Hepatocyte (in vitro differentiated cells): ENCODE measurements around the gene INCENP.

Experiments used
- EZH2 ChIP-seq: fragments of 200-600 bp; sonication (generic); IDR thresholded peaks from 2 replicates; pipeline ENCODE4 v1.6.1; 2016; ENCODE audit warnings: antibody characterized with exemption, mild to moderate bottlenecking, borderline replicate concordance
- EZH2phosphoT487 ChIP-seq: fragments of 200-600 bp; sonication (generic); IDR thresholded peaks from one replicate; pipeline ENCODE4 v1.6.1; 2018; ENCODE audit warnings: antibody characterized with exemption, mild to moderate bottlenecking, low read depth, moderate library complexity; ENCODE audit not compliant: unreplicated experiment, severe bottlenecking
- TF ChIP-seq, protein P1 (sequence below): fragments of 200-600 bp; sonication (generic); IDR thresholded peaks from 2 replicates; pipeline ENCODE4 v1.5.1; 2016; ENCODE audit warnings: antibody characterized with exemption, mild to moderate bottlenecking; ENCODE audit not compliant: poor library complexity

DNA sequence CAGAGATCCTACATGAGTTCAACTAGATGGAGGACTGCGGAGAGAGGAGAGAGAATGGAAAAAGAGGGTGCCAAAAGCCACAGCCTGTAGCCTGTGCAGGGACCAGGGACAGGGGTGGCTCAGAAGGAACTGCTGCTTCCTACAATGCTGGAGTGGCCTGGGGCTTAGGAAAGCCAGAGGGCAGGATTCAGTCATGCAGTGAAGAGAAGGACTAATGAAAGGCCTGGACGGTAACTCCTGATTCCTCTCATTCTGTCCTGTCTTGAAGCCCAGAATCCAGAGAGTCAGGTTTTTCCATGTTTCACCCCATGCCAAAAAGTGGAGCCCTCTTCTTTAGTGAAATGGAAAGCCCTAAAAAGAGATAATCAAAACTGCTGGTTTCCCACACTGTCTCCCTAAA is 48.4 kb upstream of the INCENP start:
- TF ChIP-seq EZH2 (no peak), EZH2phosphoT487 (no peak)
- TF ChIP-seq, protein P1, sequence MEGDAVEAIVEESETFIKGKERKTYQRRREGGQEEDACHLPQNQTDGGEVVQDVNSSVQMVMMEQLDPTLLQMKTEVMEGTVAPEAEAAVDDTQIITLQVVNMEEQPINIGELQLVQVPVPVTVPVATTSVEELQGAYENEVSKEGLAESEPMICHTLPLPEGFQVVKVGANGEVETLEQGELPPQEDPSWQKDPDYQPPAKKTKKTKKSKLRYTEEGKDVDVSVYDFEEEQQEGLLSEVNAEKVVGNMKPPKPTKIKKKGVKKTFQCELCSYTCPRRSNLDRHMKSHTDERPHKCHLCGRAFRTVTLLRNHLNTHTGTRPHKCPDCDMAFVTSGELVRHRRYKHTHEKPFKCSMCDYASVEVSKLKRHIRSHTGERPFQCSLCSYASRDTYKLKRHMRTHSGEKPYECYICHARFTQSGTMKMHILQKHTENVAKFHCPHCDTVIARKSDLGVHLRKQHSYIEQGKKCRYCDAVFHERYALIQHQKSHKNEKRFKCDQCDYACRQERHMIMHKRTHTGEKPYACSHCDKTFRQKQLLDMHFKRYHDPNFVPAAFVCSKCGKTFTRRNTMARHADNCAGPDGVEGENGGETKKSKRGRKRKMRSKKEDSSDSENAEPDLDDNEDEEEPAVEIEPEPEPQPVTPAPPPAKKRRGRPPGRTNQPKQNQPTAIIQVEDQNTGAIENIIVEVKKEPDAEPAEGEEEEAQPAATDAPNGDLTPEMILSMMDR, result no peak
